H1 (cell line): ENCODE measurements around the gene DCP1A.

Experiments
- CBX5 ChIP-seq: fragments of 300-800, 300-1000 bp; sonication (generic); IDR thresholded peaks from 2 replicates; pipeline ENCODE4 v1.7.1; 2016; ENCODE audit warnings: antibody characterized with exemption, low read length, low read depth
- CBX8 ChIP-seq: fragments of 300-800, 300-1000 bp; sonication (generic); IDR thresholded peaks from 2 replicates; pipeline ENCODE4 v1.7.1; 2016; ENCODE audit warnings: low read depth, low read length, borderline replicate concordance
- EP300 ChIP-seq, 2 experiments: IDR thresholded peaks; 1 replicate in 1 of 2; 2 replicates in 1 of 2; pipeline ENCODE4 v1.6.1; 2011 to 2012; ENCODE audit warnings: low read depth in 2 of 2, low read length in 2 of 2, mild to moderate bottlenecking in 2 of 2, borderline replicate concordance in 1 of 2, inconsistent platforms in 1 of 2, moderate library complexity in 1 of 2
- GTF2F1 ChIP-seq: IDR thresholded peaks from 2 replicates; pipeline ENCODE4 v1.6.1; 2012; ENCODE audit warnings: low read depth, low read length, improper control_type of control experiment, borderline replicate concordance
- JUN ChIP-seq: IDR thresholded peaks from 2 replicates; pipeline ENCODE4 v1.6.1; 2011; ENCODE audit warnings: low read depth, mild to moderate bottlenecking, improper control_type of control experiment, low read length
- JUND ChIP-seq: IDR thresholded peaks from 2 replicates; pipeline ENCODE4 v1.6.1; 2011; ENCODE audit warnings: mild to moderate bottlenecking, improper control_type of control experiment, low read length
- NRF1 ChIP-seq: IDR thresholded peaks from 2 replicates; pipeline ENCODE4 v1.6.1; 2011; ENCODE audit warnings: mild to moderate bottlenecking, low read depth, low read length, improper control_type of control experiment
- PHF8 ChIP-seq: fragments of 200-600 bp; sonication (generic); conservative IDR thresholded peaks from 2 replicates; pipeline ENCODE4 v1.7.1; 2012; ENCODE audit warnings: low read depth, mild to moderate bottlenecking, inconsistent platforms, low read length, moderate library complexity
- SP1 ChIP-seq: IDR thresholded peaks from 2 replicates; pipeline ENCODE4 v1.6.1; 2011; ENCODE audit warnings: low read depth, low read length
- TAF1 ChIP-seq: IDR thresholded peaks from 2 replicates; pipeline ENCODE4 v1.6.1; 2011; ENCODE audit warnings: mild to moderate bottlenecking, low read depth, low read length
- TF ChIP-seq, protein P1 (sequence below), 3 experiments: IDR thresholded peaks; 1 replicate in 2 of 3; 2 replicates in 1 of 3; pipeline versions ENCODE4 v1.5.1 to v1.6.1; 2011; ENCODE audit warnings: low read length in 3 of 3, mild to moderate bottlenecking in 3 of 3, inconsistent platforms in 2 of 3, low read depth in 1 of 3, moderate library complexity in 1 of 3; ENCODE audit not compliant: insufficient read depth in 1 of 3; ENCODE audit errors: control extremely low read depth in 1 of 3
- TF ChIP-seq, protein P2 (sequence below): fragments of 300-600 bp; sonication (generic); IDR thresholded peaks from 2 replicates; pipeline ENCODE4 v1.7.1; 2012; ENCODE audit warnings: low read length, moderate library complexity, mild to moderate bottlenecking, inconsistent platforms; ENCODE audit not compliant: insufficient replicate concordance

GRCh38 chr3:53361852-53362251 lies 14.5 kb upstream of the DCP1A start:
- TF ChIP-seq SP1 = no peak
- TF ChIP-seq, protein P1, sequence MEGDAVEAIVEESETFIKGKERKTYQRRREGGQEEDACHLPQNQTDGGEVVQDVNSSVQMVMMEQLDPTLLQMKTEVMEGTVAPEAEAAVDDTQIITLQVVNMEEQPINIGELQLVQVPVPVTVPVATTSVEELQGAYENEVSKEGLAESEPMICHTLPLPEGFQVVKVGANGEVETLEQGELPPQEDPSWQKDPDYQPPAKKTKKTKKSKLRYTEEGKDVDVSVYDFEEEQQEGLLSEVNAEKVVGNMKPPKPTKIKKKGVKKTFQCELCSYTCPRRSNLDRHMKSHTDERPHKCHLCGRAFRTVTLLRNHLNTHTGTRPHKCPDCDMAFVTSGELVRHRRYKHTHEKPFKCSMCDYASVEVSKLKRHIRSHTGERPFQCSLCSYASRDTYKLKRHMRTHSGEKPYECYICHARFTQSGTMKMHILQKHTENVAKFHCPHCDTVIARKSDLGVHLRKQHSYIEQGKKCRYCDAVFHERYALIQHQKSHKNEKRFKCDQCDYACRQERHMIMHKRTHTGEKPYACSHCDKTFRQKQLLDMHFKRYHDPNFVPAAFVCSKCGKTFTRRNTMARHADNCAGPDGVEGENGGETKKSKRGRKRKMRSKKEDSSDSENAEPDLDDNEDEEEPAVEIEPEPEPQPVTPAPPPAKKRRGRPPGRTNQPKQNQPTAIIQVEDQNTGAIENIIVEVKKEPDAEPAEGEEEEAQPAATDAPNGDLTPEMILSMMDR (IDR thresholded peaks at IDR 0.05; ENCODE audit: control extremely low read depth in 1 of 3, insufficient read depth in 1 of 3, low read depth in 1 of 3, low read length in 3 of 3) = no peak
- TF ChIP-seq CBX8 = no peak
- TF ChIP-seq TAF1 = no peak
- no peak for TF ChIP-seq NRF1
- no peak for TF ChIP-seq PHF8
- TF ChIP-seq JUN = no peak
- TF ChIP-seq JUND = no peak
- no peak for TF ChIP-seq GTF2F1
- no peak for TF ChIP-seq CBX5
- TF ChIP-seq, protein P2, sequence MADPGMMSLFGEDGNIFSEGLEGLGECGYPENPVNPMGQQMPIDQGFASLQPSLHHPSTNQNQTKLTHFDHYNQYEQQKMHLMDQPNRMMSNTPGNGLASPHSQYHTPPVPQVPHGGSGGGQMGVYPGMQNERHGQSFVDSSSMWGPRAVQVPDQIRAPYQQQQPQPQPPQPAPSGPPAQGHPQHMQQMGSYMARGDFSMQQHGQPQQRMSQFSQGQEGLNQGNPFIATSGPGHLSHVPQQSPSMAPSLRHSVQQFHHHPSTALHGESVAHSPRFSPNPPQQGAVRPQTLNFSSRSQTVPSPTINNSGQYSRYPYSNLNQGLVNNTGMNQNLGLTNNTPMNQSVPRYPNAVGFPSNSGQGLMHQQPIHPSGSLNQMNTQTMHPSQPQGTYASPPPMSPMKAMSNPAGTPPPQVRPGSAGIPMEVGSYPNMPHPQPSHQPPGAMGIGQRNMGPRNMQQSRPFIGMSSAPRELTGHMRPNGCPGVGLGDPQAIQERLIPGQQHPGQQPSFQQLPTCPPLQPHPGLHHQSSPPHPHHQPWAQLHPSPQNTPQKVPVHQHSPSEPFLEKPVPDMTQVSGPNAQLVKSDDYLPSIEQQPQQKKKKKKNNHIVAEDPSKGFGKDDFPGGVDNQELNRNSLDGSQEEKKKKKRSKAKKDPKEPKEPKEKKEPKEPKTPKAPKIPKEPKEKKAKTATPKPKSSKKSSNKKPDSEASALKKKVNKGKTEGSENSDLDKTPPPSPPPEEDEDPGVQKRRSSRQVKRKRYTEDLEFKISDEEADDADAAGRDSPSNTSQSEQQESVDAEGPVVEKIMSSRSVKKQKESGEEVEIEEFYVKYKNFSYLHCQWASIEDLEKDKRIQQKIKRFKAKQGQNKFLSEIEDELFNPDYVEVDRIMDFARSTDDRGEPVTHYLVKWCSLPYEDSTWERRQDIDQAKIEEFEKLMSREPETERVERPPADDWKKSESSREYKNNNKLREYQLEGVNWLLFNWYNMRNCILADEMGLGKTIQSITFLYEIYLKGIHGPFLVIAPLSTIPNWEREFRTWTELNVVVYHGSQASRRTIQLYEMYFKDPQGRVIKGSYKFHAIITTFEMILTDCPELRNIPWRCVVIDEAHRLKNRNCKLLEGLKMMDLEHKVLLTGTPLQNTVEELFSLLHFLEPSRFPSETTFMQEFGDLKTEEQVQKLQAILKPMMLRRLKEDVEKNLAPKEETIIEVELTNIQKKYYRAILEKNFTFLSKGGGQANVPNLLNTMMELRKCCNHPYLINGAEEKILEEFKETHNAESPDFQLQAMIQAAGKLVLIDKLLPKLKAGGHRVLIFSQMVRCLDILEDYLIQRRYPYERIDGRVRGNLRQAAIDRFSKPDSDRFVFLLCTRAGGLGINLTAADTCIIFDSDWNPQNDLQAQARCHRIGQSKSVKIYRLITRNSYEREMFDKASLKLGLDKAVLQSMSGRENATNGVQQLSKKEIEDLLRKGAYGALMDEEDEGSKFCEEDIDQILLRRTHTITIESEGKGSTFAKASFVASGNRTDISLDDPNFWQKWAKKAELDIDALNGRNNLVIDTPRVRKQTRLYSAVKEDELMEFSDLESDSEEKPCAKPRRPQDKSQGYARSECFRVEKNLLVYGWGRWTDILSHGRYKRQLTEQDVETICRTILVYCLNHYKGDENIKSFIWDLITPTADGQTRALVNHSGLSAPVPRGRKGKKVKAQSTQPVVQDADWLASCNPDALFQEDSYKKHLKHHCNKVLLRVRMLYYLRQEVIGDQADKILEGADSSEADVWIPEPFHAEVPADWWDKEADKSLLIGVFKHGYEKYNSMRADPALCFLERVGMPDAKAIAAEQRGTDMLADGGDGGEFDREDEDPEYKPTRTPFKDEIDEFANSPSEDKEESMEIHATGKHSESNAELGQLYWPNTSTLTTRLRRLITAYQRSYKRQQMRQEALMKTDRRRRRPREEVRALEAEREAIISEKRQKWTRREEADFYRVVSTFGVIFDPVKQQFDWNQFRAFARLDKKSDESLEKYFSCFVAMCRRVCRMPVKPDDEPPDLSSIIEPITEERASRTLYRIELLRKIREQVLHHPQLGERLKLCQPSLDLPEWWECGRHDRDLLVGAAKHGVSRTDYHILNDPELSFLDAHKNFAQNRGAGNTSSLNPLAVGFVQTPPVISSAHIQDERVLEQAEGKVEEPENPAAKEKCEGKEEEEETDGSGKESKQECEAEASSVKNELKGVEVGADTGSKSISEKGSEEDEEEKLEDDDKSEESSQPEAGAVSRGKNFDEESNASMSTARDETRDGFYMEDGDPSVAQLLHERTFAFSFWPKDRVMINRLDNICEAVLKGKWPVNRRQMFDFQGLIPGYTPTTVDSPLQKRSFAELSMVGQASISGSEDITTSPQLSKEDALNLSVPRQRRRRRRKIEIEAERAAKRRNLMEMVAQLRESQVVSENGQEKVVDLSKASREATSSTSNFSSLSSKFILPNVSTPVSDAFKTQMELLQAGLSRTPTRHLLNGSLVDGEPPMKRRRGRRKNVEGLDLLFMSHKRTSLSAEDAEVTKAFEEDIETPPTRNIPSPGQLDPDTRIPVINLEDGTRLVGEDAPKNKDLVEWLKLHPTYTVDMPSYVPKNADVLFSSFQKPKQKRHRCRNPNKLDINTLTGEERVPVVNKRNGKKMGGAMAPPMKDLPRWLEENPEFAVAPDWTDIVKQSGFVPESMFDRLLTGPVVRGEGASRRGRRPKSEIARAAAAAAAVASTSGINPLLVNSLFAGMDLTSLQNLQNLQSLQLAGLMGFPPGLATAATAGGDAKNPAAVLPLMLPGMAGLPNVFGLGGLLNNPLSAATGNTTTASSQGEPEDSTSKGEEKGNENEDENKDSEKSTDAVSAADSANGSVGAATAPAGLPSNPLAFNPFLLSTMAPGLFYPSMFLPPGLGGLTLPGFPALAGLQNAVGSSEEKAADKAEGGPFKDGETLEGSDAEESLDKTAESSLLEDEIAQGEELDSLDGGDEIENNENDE = no peak
- TF ChIP-seq EP300 (IDR thresholded peaks at IDR 0.05; ENCODE audit: borderline replicate concordance in 1 of 2, low read depth in 2 of 2, low read length in 2 of 2) = no peak
